Mucosa of descending colon (tissue), 3 donors: ENCODE results near the gene SPTLC2. TPM values are rescaled to one million over a fixed set of nuclear protein-coding genes. Genes with fewer than 3 reads are reported as not detected.
"Not testable (repeated sequence)": the region's sequence is repeated elsewhere in the genome, so short reads cannot be mapped to it uniquely, and the experiment has no call there.

Experiments used
- ATAC-seq: fragments of 200-7000 bp; cut with Tn5 transposase; one replicate; pipeline ENCODE4 v1.9.1; 2020; ENCODE audit warnings: mild to moderate bottlenecking, moderate library complexity
- DNase-seq, 3 donors: peaks; one replicate each; pipeline ENCODE4 v3.0.0-alpha.2; 2020
- H3K36me3 ChIP-seq: fragments of 200-600 bp; one replicate; pipeline ENCODE4 v1.8.0; 2021; ENCODE audit warnings: low read depth, mild to moderate bottlenecking
- H3K4me1 ChIP-seq: fragments of 200-600 bp; one replicate; pipeline ENCODE4 v1.8.0; 2021; ENCODE audit warnings: low read depth, mild to moderate bottlenecking
- H3K4me3 ChIP-seq: fragments of 200-600 bp; one replicate; pipeline ENCODE4 v1.8.0; 2021; ENCODE audit warnings: mild to moderate bottlenecking
- H3K9me3 ChIP-seq: fragments of 200-600 bp; one replicate; pipeline ENCODE4 v1.8.0; 2021; ENCODE audit warnings: mild to moderate bottlenecking
- intact Hi-C, 2 donors: fragments of 100-400 bp; cut with DNase I in 1 of 2; cut with micrococcal nuclease in 1 of 2; formaldehyde crosslinking; loops; one replicate each; pipeline versions ENCODE4 v1.11.0 to v1.11.1; 2022; cut with DNase I, micrococcal nuclease
- total RNA-seq, 3 donors: library from RNA; stranded (reverse); fragmentation: NEBNext Ultra II Directional in 2 of 3; extraction: Animal tissue kit (Norgen Biotek cat#: 25700) in 2 of 3; gene quantifications; one replicate each; pipeline versions ENCODE4 v1.2.1 to v1.2.4, GENCODE V29; 2021 to 2023
- TF ChIP-seq, protein P1 (sequence below): fragments of 200-600 bp; IDR thresholded peaks from one replicate; pipeline ENCODE4 v1.8.0; 2022; ENCODE audit warnings: antibody characterized with exemption, mild to moderate bottlenecking
- donor health status: DM: no; HTN: no; CAD: no; lungs with moderate emphysema.
- donor health status: DM: no; HTN: no; CAD: no.
- donor health status: DM: no; HTN: yes; CAD: no.

Gene SPTLC2
- total RNA-seq, 3 donors from 2014 or later, result 43.2 to 67.1 (median 58.6) TPM

DNA sequence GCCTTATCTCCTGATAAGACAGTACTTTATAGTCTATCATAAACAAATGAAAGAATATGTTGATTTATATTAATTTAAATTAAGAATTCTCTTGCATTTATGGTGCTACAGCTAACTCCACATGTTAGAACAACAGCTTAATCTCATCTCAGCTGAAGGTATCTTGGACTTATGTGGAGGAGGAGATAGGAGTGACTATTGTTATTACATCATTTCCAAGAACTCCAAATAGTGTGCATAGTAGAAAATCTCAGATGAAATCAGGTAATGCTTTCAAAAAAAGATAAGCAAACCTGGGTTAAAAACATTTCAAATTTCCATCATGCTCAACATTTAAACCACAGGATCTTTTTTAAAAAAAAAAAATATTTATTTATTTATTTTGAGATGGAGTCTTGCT is 86.5 kb downstream of the SPTLC2 start:
- TF ChIP-seq, protein P1, sequence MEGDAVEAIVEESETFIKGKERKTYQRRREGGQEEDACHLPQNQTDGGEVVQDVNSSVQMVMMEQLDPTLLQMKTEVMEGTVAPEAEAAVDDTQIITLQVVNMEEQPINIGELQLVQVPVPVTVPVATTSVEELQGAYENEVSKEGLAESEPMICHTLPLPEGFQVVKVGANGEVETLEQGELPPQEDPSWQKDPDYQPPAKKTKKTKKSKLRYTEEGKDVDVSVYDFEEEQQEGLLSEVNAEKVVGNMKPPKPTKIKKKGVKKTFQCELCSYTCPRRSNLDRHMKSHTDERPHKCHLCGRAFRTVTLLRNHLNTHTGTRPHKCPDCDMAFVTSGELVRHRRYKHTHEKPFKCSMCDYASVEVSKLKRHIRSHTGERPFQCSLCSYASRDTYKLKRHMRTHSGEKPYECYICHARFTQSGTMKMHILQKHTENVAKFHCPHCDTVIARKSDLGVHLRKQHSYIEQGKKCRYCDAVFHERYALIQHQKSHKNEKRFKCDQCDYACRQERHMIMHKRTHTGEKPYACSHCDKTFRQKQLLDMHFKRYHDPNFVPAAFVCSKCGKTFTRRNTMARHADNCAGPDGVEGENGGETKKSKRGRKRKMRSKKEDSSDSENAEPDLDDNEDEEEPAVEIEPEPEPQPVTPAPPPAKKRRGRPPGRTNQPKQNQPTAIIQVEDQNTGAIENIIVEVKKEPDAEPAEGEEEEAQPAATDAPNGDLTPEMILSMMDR, result no peak
- intact Hi-C loops, result no loop called here
- no peaks in the 10 kb centered on the region for H3K4me1 ChIP-seq
- no peak overlapping the region for H3K4me3 ChIP-seq
- H3K9me3 ChIP-seq, result no peaks in the 10 kb centered on the region
- ATAC-seq (no peak), DNase-seq (no peak)
- no peaks in the 10 kb centered on the region for H3K36me3 ChIP-seq

DNA sequence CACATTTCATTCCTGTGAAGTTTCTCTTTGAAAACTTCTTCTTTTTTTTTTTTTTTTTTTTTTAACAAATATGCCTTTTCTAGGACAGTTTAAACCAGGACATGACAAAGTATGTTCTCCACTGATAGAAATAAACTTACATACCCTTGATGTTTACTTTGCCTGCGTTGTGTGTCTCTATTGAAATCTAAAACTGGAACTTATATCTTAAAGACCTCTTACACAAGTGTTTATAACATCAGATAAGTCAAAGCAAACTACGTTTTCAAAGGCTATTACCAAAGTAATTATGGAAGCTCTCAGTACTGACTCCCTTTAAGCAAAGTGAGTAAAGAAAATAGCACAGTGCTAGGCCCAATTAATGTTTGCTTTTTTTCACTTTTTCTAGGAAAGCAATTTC is 87.2 kb downstream of the SPTLC2 start:
- DNase-seq (no peak), ATAC-seq (no peak)
- TF ChIP-seq, protein P1, result no peak
- Histone ChIP-seq H3K36me3 (no peaks in the 10 kb centered on the region), H3K9me3 (no peaks in the 10 kb centered on the region), H3K4me3 (no peak overlapping the region), H3K4me1 (no peaks in the 10 kb centered on the region)
- intact Hi-C loops, result no loop called here

DNA sequence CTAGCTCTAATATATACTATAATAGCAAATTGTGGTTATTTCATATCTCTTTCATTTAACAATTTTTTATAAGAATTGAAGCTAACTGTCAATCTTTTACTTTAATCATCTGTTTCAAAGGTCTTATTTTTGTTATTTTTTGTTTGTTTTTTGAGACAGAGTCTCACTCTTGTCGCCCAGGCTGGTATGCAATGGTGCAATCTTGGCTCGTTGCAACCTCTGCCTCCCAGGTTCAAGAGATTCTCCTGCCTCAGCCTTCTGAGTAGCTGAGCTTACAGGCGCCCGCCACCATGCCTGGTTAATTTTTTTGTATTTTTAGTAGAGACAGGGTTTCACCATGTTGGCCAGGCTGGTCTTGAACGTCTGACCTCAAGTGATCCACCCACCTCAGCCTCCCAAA is 87.7 kb downstream of the SPTLC2 start:
- H3K9me3 ChIP-seq, H3K4me1 ChIP-seq, ATAC-seq, intact Hi-C loops, H3K4me3 ChIP-seq, DNase-seq, H3K36me3 ChIP-seq: not testable (repeated sequence)

DNA sequence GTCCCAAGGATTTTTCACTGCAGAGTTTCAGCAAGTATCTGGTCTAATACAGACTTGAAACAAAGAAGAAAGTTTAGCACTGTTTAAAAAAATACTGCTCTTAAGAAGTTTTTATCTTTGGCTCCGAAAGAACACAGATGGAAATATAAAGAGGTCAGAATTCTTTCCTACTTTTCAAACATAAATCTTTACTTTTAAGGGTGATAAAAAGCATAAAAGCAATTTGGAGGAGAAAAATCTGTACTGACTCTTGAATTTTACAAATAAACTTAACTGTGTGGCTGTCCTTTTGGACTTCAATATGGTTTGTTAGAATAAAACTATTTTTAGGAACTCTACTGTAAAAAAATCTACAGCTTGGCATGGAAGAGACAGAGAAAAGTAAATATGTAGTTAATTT is 90.2 kb downstream of the SPTLC2 start:
- no peaks in the 10 kb centered on the region for H3K36me3 ChIP-seq
- no peak overlapping the region for H3K4me3 ChIP-seq
- no peaks in the 10 kb centered on the region for H3K4me1 ChIP-seq
- TF ChIP-seq, protein P1, result no peak
- intact Hi-C loops, result no loop called here
- no peaks in the 10 kb centered on the region for H3K9me3 ChIP-seq
- DNase-seq (no peak), ATAC-seq (no peak)

DNA sequence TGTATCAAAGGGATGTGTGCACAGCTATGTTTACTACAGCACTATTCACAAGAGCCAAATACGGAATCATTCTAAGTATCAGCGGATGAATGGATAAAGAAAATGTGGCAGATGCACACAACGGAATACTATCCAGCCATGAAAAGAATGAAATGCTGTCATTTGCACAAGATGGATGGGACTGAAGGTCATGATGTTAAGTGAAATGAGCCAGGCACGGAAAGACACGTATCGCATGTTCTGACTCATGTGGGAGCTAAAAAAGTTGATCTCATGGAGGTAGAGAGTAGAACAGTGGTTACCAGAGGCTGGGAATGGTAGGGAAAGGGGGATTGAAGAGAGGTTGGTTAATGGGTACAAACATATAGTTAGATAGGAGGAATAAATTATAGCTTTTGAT is 91.9 kb downstream of the SPTLC2 start:
- intact Hi-C loops, result no loop called here
- ATAC-seq (no peak), DNase-seq (no peak)
- Histone ChIP-seq H3K4me3 (no peak overlapping the region), H3K4me1 (no peaks in the 10 kb centered on the region), H3K9me3 (no peaks in the 10 kb centered on the region), H3K36me3 (no peaks in the 10 kb centered on the region)
- TF ChIP-seq, protein P1, result no peak

DNA sequence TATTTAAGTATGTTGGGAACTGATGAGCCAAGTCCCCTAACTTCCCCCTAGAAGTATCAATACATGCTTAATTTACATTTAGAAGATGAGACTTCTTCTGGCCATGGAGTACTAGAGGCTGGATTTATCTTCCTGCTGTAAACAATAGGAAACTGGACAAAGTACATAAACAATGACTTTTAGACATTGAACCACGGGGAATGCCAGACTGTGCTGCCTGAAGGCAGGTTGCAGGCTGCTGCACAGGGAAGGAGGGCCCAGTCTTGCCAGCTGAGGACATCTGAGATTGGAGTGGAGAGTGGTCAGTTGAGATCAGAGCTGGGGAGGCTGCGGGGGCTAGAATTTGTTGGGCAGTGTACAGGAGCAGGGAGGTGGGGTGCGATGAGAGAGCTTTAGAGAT is 93.3 kb downstream of the SPTLC2 start:
- Histone ChIP-seq H3K9me3 (no peaks in the 10 kb centered on the region), H3K36me3 (no peaks in the 10 kb centered on the region), H3K4me1 (no peaks in the 10 kb centered on the region), H3K4me3 (no peak overlapping the region)
- intact Hi-C loops, result no loop called here
- ATAC-seq, result no peak
- DNase-seq, result no peak
- TF ChIP-seq, protein P1, result no peak
